Measurements from ENCODE around the gene C1D.
"Not testable (repeated sequence)": the region's sequence is repeated elsewhere in the genome, so short reads cannot be mapped to it uniquely, and the experiment has no call there.

C1D gene

GRCh38 chr2:68062680-68063387 is at the start of gene C1D:
C1D (minus strand) TSS chr2:68063004; CDS start chr2:68047310, 15,694 bp downstream.
- H3K27ac ChIP-seq = peak within 1 kb of the TSS; percentile 76 to 97 (median 93)
- peak within 1 kb of the TSS; percentile 64 to 97 (median 78) for H3K4me3 ChIP-seq

- Histone ChIP-seq H3K4me3 (no peak overlapping the region), H3K27ac (no peak overlapping the region)
Measured at GRCh38 chr2:68110102-68110501, 47.3 kb upstream of the C1D start.

GRCh38 chr2:68108120-68108519 is 45.3 kb upstream of the C1D start:
- Histone ChIP-seq H3K4me3 (no peak overlapping the region), H3K27ac (no peak overlapping the region)

- H3K27ac ChIP-seq = no peak overlapping the region
- H3K4me3 ChIP-seq = no peak overlapping the region
Measured at GRCh38 chr2:68107475-68107874, 44.7 kb upstream of the C1D start.

- Histone ChIP-seq H3K4me3 (no peak overlapping the region), H3K27ac (no peak overlapping the region)
Measured at GRCh38 chr2:68104111-68104835, 41.5 kb upstream of the C1D start.

- no peak overlapping the region for H3K4me3 ChIP-seq
- H3K27ac ChIP-seq = no peak overlapping the region
Measured at GRCh38 chr2:68103709-68104055, 40.9 kb upstream of the C1D start.

GRCh38 chr2:68103030-68103708 is 40.4 kb upstream of the C1D start:
- Histone ChIP-seq H3K27ac (no peak overlapping the region), H3K4me3 (no peak overlapping the region)

GRCh38 chr2:68100189-68100588 is 37.4 kb upstream of the C1D start:
- Histone ChIP-seq H3K4me3 (no peak overlapping the region), H3K27ac (no peak overlapping the region)

GRCh38 chr2:68099260-68099659 is 36.5 kb upstream of the C1D start:
- Histone ChIP-seq H3K27ac (no peak overlapping the region), H3K4me3 (no peak overlapping the region)

GRCh38 chr2:68098291-68098797 is 35.5 kb upstream of the C1D start:
- Histone ChIP-seq H3K27ac (no peak overlapping the region), H3K4me3 (no peak overlapping the region)

GRCh38 chr2:68094111-68094510 is 31.3 kb upstream of the C1D start:
- Histone ChIP-seq H3K4me3 (no peak overlapping the region), H3K27ac (no peak overlapping the region)

- H3K27ac ChIP-seq = no peak overlapping the region
Measured at GRCh38 chr2:68093634-68094033, 30.8 kb upstream of the C1D start.

GRCh38 chr2:68091439-68092034 is 28.7 kb upstream of the C1D start:
- Histone ChIP-seq H3K4me3 (no peak overlapping the region), H3K27ac (no peak overlapping the region)

More at GRCh38 chr2:68093634-68094033, 30.8 kb upstream of the C1D start:
- H3K4me3 ChIP-seq = no peak overlapping the region

GRCh38 chr2:68089961-68090360 is 27.2 kb upstream of the C1D start:
- Histone ChIP-seq H3K27ac (no peak overlapping the region), H3K4me3 (no peak overlapping the region)

GRCh38 chr2:68088940-68089339 is 26.1 kb upstream of the C1D start:
- Histone ChIP-seq H3K4me3 (no peak overlapping the region), H3K27ac (no peak overlapping the region)

- no peak overlapping the region for H3K27ac ChIP-seq
Measured at GRCh38 chr2:68086166-68086565, 23.4 kb upstream of the C1D start.

GRCh38 chr2:68083346-68083745 is 20.5 kb upstream of the C1D start:
- Histone ChIP-seq H3K27ac (no peak overlapping the region), H3K4me3 (no peak overlapping the region)

More at GRCh38 chr2:68086166-68086565, 23.4 kb upstream of the C1D start:
- no peak overlapping the region for H3K4me3 ChIP-seq

- Histone ChIP-seq H3K4me3 (no peak overlapping the region), H3K27ac (no peak overlapping the region)
Measured at GRCh38 chr2:68074050-68074449, 11.2 kb upstream of the C1D start.

- H3K4me3 ChIP-seq = peak overlapping the region in 1 of 7 experiments; percentile 16
- not testable (repeated sequence) for H3K27ac ChIP-seq
Measured at GRCh38 chr2:68063797-68064646, 1.2 kb upstream of the C1D start.
